ENCODE data around the gene OOSP1. TPM values are rescaled to one million over a fixed set of nuclear protein-coding genes. Genes with fewer than 3 reads are reported as not detected.

OOSP1 gene
- total RNA-seq, 2 experiments from 2014 or later: not detected

GRCh38 chr11:60005360-60005759 is 67.1 kb downstream of the OOSP1 start:
- Mint-ChIP-seq H3K36me3 (ENCODE audit: low read depth) (no peaks in the 10 kb centered on the region), H3K4me3 (no peak overlapping the region), H3K27me3 (ENCODE audit: low read depth) (peaks cover 14% of the 10 kb centered on the region), H3K4me1 (ENCODE audit: low read depth) (no peaks in the 10 kb centered on the region), H3K27ac (no peak overlapping the region), H3K9me3 (no peaks in the 10 kb centered on the region)
- DNase-seq: no peak
- intact Hi-C loops (cut with micrococcal nuclease): no loop called here
- CTCF ChIA-PET: no interaction called here

Other genes starting within 250 kb of the OOSP1 start
- gene OR10V1, start 224.6 kb upstream of the OOSP1 start, total RNA-seq: not detected
- gene STX3, start 183.1 kb upstream of the OOSP1 start, total RNA-seq: 1 to 10 TPM; 5.4 to 5.5 TPM
- 10 to 100 TPM; 59.5 to 63.2 TPM for gene MRPL16, start 127.7 kb upstream of the OOSP1 start, total RNA-seq
- not detected for gene CBLIF, start 92.9 kb upstream of the OOSP1 start, total RNA-seq
- not detected for gene TCN1, start 71.9 kb upstream of the OOSP1 start, total RNA-seq
- not detected for gene OOSP3, start 59.6 kb upstream of the OOSP1 start, total RNA-seq
- gene OOSP4A, start 25.6 kb downstream of the OOSP1 start, total RNA-seq: not detected
- gene OOSP4B, start 78.7 kb downstream of the OOSP1 start, total RNA-seq: not detected
- gene OOSP2, start 102.0 kb downstream of the OOSP1 start, total RNA-seq: not detected
- not detected for gene MS4A3, start 118.2 kb downstream of the OOSP1 start, total RNA-seq
- gene MS4A2, start 150.2 kb downstream of the OOSP1 start, total RNA-seq: not detected
- gene MS4A6A, start 244.7 kb downstream of the OOSP1 start, total RNA-seq: not detected

Measured in activated naive CD4-positive, alpha-beta T cell treated with anti-CD3 and anti-CD28 coated beads for 36 hours (primary cell).